Left cardiac atrium (tissue), 4 donors: ENCODE measurements around the gene RHOXF1. TPM values are rescaled to one million over a fixed set of nuclear protein-coding genes. Genes with fewer than 3 reads are reported as not detected.
"Not testable (repeated sequence)": the region's sequence is repeated elsewhere in the genome, so short reads cannot be mapped to it uniquely, and the experiment has no call there.

Experiments
- ATAC-seq, 2 donors: fragments of 200-7000 bp; cut with Tn5 transposase; one replicate each; pipeline ENCODE4 v1.9.1; 2020; ENCODE audit warnings: mild to moderate bottlenecking in 2 of 2, moderate library complexity in 2 of 2
- DNase-seq: peaks from one replicate; pipeline ENCODE4 v3.0.0-alpha.2; 2020
- intact Hi-C, 2 donors: fragments of 100-400 bp; cut with DNase I; formaldehyde crosslinking; loops; one replicate each; pipeline versions ENCODE4 v1.14.1 to v1.15.1; 2022 to 2023
- total RNA-seq, 2 donors: library from RNA; stranded (reverse); fragmentation: NEBNext Ultra II Directional; extraction: Animal tissue kit (Norgen Biotek cat#: 25700); gene quantifications; one replicate each; pipeline ENCODE4 v1.2.1, GENCODE V29; 2021
- donor health status: DM: no; HTN: yes; CAD: no.
- donor health status: DM: no; HTN: yes; CAD: no; lungs with severe emphysema.
- donor health status: DM: yes; HTN: yes; CAD: no.
- donor health status: Dilated cardiomyopathy.

RHOXF1 gene
- total RNA-seq, 2 donors from 2014 or later: 0.29 to 0.34 TPM

GRCh38 chrX:120101057-120101456, 14.7 kb downstream of the RHOXF1 start:
- intact Hi-C loops, DNase-seq, ATAC-seq: not testable (repeated sequence)

GRCh38 chrX:120090208-120090607, 25.5 kb downstream of the RHOXF1 start:
- intact Hi-C loops: no loop called here
- ATAC-seq (no peak), DNase-seq (no peak)

DNA sequence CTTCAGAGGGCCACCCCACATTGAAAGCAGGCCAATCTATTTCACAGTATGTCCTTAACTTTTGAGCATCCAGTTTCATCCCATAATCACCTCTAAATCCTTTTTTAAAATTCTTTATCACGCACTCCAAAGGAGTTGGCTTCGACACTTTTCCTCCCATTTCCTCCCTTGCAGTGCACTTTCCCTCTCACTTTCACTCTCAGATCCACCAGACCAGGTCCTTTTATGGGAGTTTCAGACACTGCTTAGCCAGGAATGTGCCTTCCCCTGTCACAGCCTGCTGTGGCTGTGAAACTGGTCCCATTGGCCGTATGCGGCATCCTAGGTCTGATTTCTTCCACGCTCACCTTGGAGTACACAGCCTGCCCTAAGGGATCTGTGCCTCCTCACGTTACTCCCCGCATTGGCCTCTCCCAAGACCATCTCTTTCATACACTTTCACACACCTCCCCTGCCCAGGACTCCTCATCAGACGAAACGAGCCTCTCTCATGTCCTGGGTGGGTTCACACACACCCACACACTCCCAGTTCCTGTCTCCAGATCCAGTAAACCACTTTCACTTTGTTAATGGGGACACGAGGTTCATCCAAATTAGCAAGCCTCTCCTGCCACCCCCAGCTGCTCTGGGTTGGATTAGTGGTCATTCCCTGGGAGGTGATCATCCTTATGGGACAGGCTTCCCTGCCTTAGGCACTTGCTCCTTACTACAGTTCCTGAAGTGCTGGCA, 28.3 kb downstream of the RHOXF1 start:
- ATAC-seq (no peak), DNase-seq (no peak)
- intact Hi-C loops: no loop called here

DNA sequence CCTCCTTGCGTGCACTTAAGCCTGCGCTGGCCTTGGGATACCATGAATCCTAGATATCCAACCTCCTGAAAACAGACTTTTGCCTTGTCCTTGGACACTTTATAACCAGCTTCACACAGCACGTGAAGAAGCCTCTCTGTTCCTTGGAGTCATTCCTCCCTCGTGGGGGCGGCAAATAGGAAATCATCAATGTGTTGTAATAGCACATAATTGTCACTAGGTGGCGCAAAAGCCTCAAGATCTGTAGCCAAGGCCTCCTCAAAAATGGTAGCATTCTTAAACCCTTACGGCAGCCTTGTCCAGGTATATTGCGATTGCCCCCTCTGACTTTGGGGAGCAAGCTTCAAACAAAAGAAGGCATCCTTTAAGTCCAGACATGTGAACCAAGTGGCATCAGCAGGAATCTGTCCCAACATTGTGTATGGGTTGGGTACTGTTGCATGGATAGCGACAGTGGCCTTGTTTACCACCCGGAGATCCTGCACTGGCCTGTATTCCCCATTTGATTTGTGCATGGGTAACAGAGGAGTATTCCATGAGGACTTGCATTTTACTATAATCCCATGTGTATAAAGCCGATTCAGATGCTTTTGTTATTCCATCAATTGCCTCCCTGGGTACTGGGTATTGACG, 30.0 kb downstream of the RHOXF1 start:
- DNase-seq, intact Hi-C loops, ATAC-seq: not testable (repeated sequence)

DNA sequence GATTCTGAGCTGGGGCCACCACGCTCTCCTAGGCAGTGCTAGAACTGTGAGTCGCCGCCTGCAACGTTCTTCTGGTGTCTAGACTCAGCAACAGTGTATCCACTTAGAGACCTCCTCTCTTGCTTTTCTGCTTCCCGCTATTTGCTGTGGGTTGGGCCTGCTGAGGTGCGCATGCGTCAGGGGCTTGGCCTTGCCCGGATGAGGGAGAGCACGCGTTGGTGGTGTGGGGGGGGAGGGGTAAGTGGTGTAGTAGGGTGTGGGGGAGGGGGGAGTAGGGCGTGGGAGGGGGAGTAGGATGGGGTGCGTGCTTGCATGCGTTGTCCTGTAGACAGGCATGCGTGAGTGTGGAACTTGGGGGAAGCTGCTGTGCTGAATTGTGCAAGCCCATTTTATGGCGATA, 38.1 kb downstream of the RHOXF1 start, which contains the start of gene RHOXF2B:
Gene RHOXF2B, minus strand, starts transcription at position 101 of the 400 bp plus-strand sequence. CDS start 138 bp downstream, outside the sequence.
- ATAC-seq, DNase-seq, intact Hi-C loops: not testable (repeated sequence)

DNA sequence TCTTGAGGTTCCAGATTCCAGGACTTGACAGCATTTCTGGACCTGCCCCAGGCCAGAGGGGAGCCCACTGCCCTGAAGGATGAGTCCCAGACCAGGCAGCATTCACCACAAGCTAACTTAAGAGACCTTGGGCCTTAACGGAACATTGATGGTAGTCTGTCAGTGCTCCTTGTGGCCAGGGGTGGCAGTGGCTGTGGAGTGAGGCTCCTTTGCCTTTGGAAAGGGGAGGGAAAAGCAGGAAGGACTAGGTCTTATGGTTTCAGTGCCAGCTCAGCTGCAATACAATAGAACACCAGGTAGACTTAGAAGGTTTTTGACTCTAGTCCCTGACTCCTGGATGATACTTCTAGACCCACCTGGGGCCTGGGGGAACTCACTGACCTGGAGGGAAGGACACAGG, 49.5 kb downstream of the RHOXF1 start:
- ATAC-seq, DNase-seq, intact Hi-C loops: not testable (repeated sequence)

Other genes with a start within 250 kb of the RHOXF1 start
- 10 to 100 TPM in 1 of 2 donors, 1 to 10 TPM in 1; 8.9 to 10.9 TPM for gene RNF113A, start 244.2 kb downstream of the RHOXF1 start, total RNA-seq
- gene NDUFA1, start 244.1 kb downstream of the RHOXF1 start, total RNA-seq: 100 to 1,000 TPM; 382 to 451 TPM
- not detected for gene AKAP14, start 220.0 kb downstream of the RHOXF1 start, total RNA-seq
- 1 to 10 TPM; 4.4 to 6.8 TPM for gene NKAP, start 172.2 kb downstream of the RHOXF1 start, total RNA-seq
- gene RHOXF2B, start 38.2 kb downstream of the RHOXF1 start, total RNA-seq: not detected
- gene RHOXF2, start 42.7 kb upstream of the RHOXF1 start, total RNA-seq: not detected
- gene ZBTB33, start 134.9 kb upstream of the RHOXF1 start, total RNA-seq: 1 to 10 TPM; 5.9 to 7.7 TPM
- 1 to 10 TPM in 1 of 2 donors, under 1 TPM in 1; 0.42 to 1.4 TPM for gene TMEM255A, start 195.5 kb upstream of the RHOXF1 start, total RNA-seq
- gene ATP1B4, start 246.2 kb upstream of the RHOXF1 start, total RNA-seq: under 1 TPM in 1 of 2 donors, not detected in 1; 0.42 TPM